DOHH2 (cell line): ENCODE measurements around the gene CNTN3.

Source experiments
- EZH2phosphoT487 ChIP-seq: fragments of 200-600 bp; sonication (generic); IDR thresholded peaks from 2 replicates; pipeline ENCODE4 v1.6.1; 2017; ENCODE audit warnings: borderline replicate concordance, mild to moderate bottlenecking, antibody characterized with exemption, low read length, moderate library complexity, mixed read lengths
- TF ChIP-seq, protein P1 (sequence below): fragments of 200-600 bp; sonication (generic); IDR thresholded peaks from one replicate; pipeline ENCODE4 v1.5.1; 2014; ENCODE audit warnings: antibody characterized with exemption, mild to moderate bottlenecking, low read depth, low read length; ENCODE audit not compliant: poor library complexity, severe bottlenecking

GRCh38 chr3:74591342-74591741 lies 23.1 kb downstream of the CNTN3 start:
- TF ChIP-seq, protein P1, sequence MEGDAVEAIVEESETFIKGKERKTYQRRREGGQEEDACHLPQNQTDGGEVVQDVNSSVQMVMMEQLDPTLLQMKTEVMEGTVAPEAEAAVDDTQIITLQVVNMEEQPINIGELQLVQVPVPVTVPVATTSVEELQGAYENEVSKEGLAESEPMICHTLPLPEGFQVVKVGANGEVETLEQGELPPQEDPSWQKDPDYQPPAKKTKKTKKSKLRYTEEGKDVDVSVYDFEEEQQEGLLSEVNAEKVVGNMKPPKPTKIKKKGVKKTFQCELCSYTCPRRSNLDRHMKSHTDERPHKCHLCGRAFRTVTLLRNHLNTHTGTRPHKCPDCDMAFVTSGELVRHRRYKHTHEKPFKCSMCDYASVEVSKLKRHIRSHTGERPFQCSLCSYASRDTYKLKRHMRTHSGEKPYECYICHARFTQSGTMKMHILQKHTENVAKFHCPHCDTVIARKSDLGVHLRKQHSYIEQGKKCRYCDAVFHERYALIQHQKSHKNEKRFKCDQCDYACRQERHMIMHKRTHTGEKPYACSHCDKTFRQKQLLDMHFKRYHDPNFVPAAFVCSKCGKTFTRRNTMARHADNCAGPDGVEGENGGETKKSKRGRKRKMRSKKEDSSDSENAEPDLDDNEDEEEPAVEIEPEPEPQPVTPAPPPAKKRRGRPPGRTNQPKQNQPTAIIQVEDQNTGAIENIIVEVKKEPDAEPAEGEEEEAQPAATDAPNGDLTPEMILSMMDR, result no peak
- TF ChIP-seq EZH2phosphoT487, result no peak
